ENCODE measurements around the gene SAP30BP. TPM values are rescaled to one million over a fixed set of nuclear protein-coding genes. Genes with fewer than 3 reads are reported as not detected.

The SAP30BP gene
- total and polyA plus RNA-seq, 2 of the 8 experiments (the other 6 are each of a cell fraction or from before 2014, with no cell fraction given): 63.3 to 79.9 TPM

- POLR2A ChIA-PET (ENCODE audit: partially characterized antibody): interaction anchor here (0.5 to 1.7 kb wide), 10 partner anchors 8 to 88 kb away, joined by 3 to 6 read pairs (median 4); a partner anchor contains a TSS
- Histone ChIP-seq H3K23me2 (ENCODE audit: low read depth, low read length) (peaks cover 2% of the 10 kb centered on the region; the same call in 1 of the 2 replicates), H2BK120ac (replicated peaks; ENCODE audit: low read depth, low read length) (no peak overlapping the region), H3K9ac (replicated peaks in 1 of 4; ENCODE audit: extremely low read depth in 1 of 4, low read depth in 3 of 4, low read length in 3 of 4) (no peak overlapping the region), H3K4me1 (replicated peaks in 1 of 4; ENCODE audit: control insufficient read depth in 3 of 4, insufficient read depth in 4 of 4, low read length in 3 of 4) (peaks cover 3 to 21% (median 7%) of the 10 kb centered on the region in 4 experiments), H3K56ac (replicated peaks; ENCODE audit: insufficient read length, low read depth, low read length) (no peak overlapping the region), H3K27ac (ENCODE audit: low read depth, low read length) (no peak overlapping the region), H3K4me3 (ENCODE audit: extremely low read depth in 1 of 4, insufficient read depth in 2 of 4, low read depth in 3 of 4, low read length in 4 of 4) (no peak overlapping the region), H3K36me3 (ENCODE audit: control insufficient read depth in 2 of 4, insufficient read depth in 4 of 4, low read length in 3 of 4) (peaks cover 2 to 9% (median 5%) of the 10 kb centered on the region in 4 experiments; a peak in 4 of 8 replicates), H4K20me1 (replicated peaks in 1 of 2; ENCODE audit: control insufficient read depth in 1 of 2, insufficient read depth in 2 of 2, low read length in 2 of 2) (peaks cover 10 to 17% of the 10 kb centered on the region in 2 experiments), H3K79me2 (ENCODE audit: control insufficient read depth in 1 of 2, insufficient read depth in 2 of 2, low read length in 2 of 2) (peaks cover 0 to 52% of the 10 kb centered on the region in 2 experiments; a peak in 2 of 4 replicates), H2BK15ac (ENCODE audit: low read length) (no peak overlapping the region), H3K79me1 (ENCODE audit: low read depth, low read length) (peaks cover 15% of the 10 kb centered on the region), H3K23ac (ENCODE audit: insufficient read length) (no peak overlapping the region), H3K9me3 (ENCODE audit: insufficient read depth in 2 of 2, low read depth in 1 of 2, low read length in 1 of 2) (no peaks in the 10 kb centered on the region), H4K5ac (ENCODE audit: insufficient read length, low read depth, low read length) (no peak overlapping the region), H2AFZ (ENCODE audit: low read length) (no peak overlapping the region), H2BK12ac (ENCODE audit: low read depth, low read length) (no peak overlapping the region), H2BK5ac (ENCODE audit: low read depth, low read length) (no peak overlapping the region), H3K4ac (replicated peaks; ENCODE audit: insufficient read length, low read depth, low read length) (no peak overlapping the region), H3K18ac (ENCODE audit: extremely low read depth, low read length) (no peak overlapping the region), H4K8ac (ENCODE audit: extremely low read depth, insufficient read depth, low read length) (no peak overlapping the region), H2BK20ac (ENCODE audit: low read length) (no peak overlapping the region), H3K14ac (ENCODE audit: insufficient read length) (no peak overlapping the region), H2AK5ac (ENCODE audit: low read depth, low read length) (no peak overlapping the region), H4K91ac (replicated peaks; ENCODE audit: insufficient read length, low read length) (no peak overlapping the region), H3K4me2 (ENCODE audit: insufficient read depth in 1 of 2, low read depth in 2 of 2, low read length in 2 of 2) (no peak overlapping the region), H3K27me3 (replicated peaks in 1 of 4; ENCODE audit: control insufficient read depth in 3 of 4, extremely low read depth in 1 of 4, insufficient read depth in 3 of 4, low read length in 3 of 4) (no peaks in the 10 kb centered on the region)
- FAIRE-seq: no peak
- CTCF ChIA-PET (ENCODE audit: partially characterized antibody): interaction anchor here (0.7 to 6.8 kb wide), 17 partner anchors 9 to 91 kb away, joined by 3 to 48 read pairs (median 6); partner anchors contain the start of gene SMIM5
- 94% methylated on average over 14 of the region's 14 CpGs; no CpG with 5 or more reads in 1 of the 2 experiments for WGBS, 2 experiments (ENCODE audit: extremely low coverage in 1 of 2, insufficient coverage in 1 of 2, insufficient read length in 1 of 2, insufficient replicate concordance in 2 of 2, low coverage in 1 of 2, low lambda C conversion rate in 2 of 2, missing lambda C conversion rate in 1 of 2)
- DNase-seq (ENCODE audit: low read depth in 1 of 2, low spot score in 2 of 2): no peak
- TF ChIP-seq SIN3A (conservative IDR thresholded peaks at IDR 0.05 in 1 of 2, IDR thresholded peaks at IDR 0.05 in 1 of 2; ENCODE audit: low read depth in 1 of 2, low read length in 2 of 2): no peak
- TF ChIP-seq, protein P1, sequence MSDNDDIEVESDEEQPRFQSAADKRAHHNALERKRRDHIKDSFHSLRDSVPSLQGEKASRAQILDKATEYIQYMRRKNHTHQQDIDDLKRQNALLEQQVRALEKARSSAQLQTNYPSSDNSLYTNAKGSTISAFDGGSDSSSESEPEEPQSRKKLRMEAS (IDR thresholded peaks at IDR 0.05): no peak
- TF ChIP-seq KDM5A (IDR thresholded peaks at IDR 0.05; ENCODE audit: low read length): no peak
- TF ChIP-seq CTBP2 (IDR thresholded peaks at IDR 0.05; ENCODE audit: borderline replicate concordance, insufficient read depth, insufficient read length, low read length): no peak
- TF ChIP-seq SIX5 (IDR thresholded peaks at IDR 0.05; ENCODE audit: low read depth, low read length): no peak
- TF ChIP-seq SUZ12 (IDR thresholded peaks at IDR 0.05; ENCODE audit: low read length): no peak
- TF ChIP-seq CHD1 (IDR thresholded peaks at IDR 0.05; ENCODE audit: low read depth, low read length): no peak
- TF ChIP-seq CREB1 (IDR thresholded peaks at IDR 0.05): no peak
- no peak for TF ChIP-seq CEBPB (IDR thresholded peaks at IDR 0.05; ENCODE audit: low read depth, low read length)
- no peak for TF ChIP-seq RAD21 (IDR thresholded peaks at IDR 0.05 in 1 of 2, conservative IDR thresholded peaks at IDR 0.05 in 1 of 2; ENCODE audit: low read depth in 2 of 2, low read length in 2 of 2)
- TF ChIP-seq SRF (IDR thresholded peaks at IDR 0.05; ENCODE audit: low read depth, low read length): no peak
- no peak for TF ChIP-seq SP4 (IDR thresholded peaks at IDR 0.05; ENCODE audit: low read length)
Observed at GRCh38 chr17:75691801-75692626, 24.9 kb downstream of the SAP30BP start.

Measured in H1 (cell line).